ENCODE data around the gene RAB11FIP4.

DNA sequence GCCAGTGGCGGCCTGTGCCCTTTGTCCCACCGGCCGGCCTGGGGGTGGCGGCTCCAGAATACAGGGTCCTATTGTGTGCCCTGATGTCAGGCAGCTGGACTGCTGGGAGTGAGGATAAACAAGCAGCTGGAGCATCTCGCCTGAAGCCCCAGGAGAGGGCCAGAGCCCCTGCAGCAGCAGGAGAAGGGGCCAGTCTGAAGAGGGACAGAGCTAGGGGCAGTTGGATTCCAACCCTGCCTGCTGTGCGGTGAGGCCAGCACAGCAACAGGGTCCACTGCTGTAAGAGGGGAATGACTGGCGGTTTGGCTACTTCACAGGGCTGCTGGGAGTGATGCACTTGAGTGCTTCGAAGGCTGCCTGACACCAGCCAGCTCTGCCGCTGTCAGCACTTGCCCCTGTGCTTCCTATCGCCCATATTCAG is 25.0 kb downstream of the RAB11FIP4 start:
- TF ChIP-seq, protein P1, sequence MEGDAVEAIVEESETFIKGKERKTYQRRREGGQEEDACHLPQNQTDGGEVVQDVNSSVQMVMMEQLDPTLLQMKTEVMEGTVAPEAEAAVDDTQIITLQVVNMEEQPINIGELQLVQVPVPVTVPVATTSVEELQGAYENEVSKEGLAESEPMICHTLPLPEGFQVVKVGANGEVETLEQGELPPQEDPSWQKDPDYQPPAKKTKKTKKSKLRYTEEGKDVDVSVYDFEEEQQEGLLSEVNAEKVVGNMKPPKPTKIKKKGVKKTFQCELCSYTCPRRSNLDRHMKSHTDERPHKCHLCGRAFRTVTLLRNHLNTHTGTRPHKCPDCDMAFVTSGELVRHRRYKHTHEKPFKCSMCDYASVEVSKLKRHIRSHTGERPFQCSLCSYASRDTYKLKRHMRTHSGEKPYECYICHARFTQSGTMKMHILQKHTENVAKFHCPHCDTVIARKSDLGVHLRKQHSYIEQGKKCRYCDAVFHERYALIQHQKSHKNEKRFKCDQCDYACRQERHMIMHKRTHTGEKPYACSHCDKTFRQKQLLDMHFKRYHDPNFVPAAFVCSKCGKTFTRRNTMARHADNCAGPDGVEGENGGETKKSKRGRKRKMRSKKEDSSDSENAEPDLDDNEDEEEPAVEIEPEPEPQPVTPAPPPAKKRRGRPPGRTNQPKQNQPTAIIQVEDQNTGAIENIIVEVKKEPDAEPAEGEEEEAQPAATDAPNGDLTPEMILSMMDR (IDR thresholded peaks at IDR 0.05; ENCODE audit: low read depth, low read length): no peak
- TF ChIP-seq POLR2A (IDR thresholded peaks at IDR 0.05; ENCODE audit: extremely low read depth, insufficient read length) (no peak), MYC (IDR thresholded peaks at IDR 0.05; ENCODE audit: low read depth, low read length) (no peak)

All from NB4 (cell line).